Liver (tissue), 9 donors: ENCODE data around the gene PKP4. TPM values are rescaled to one million over a fixed set of nuclear protein-coding genes. Genes with fewer than 3 reads are reported as not detected.

Experiments
- DNase-seq: peaks from one replicate; pipeline ENCODE4 v3.0.0-alpha.2; 2017; ENCODE audit warnings: low spot score
- H3K27ac ChIP-seq, 2 donors: one replicate each; pipeline ENCODE4 v1.7.0; 2013; ENCODE audit warnings: inconsistent platforms in 2 of 2, low read length in 2 of 2, control low read depth in 1 of 2, low read depth in 1 of 2, mild to moderate bottlenecking in 1 of 2
- H3K27me3 ChIP-seq, 4 donors: one replicate each; pipeline versions ENCODE4 v1.6.1 to v1.7.0; 2013; ENCODE audit warnings: low read length in 3 of 4, inconsistent platforms in 1 of 4, mild to moderate bottlenecking in 1 of 4, moderate library complexity in 1 of 4; ENCODE audit not compliant: control insufficient read depth in 4 of 4, insufficient read depth in 4 of 4
- H3K36me3 ChIP-seq, 4 donors: one replicate each; pipeline versions ENCODE4 v1.6.1 to v1.7.0; 2013; ENCODE audit warnings: low read length in 3 of 4, mild to moderate bottlenecking in 3 of 4, low read depth in 1 of 4, moderate library complexity in 1 of 4; ENCODE audit not compliant: control insufficient read depth in 4 of 4, insufficient read depth in 3 of 4
- H3K4me1 ChIP-seq, 4 donors: one replicate each; pipeline versions ENCODE4 v1.6.1 to v1.7.0; 2013; ENCODE audit warnings: low read length in 3 of 4, mild to moderate bottlenecking in 3 of 4, moderate library complexity in 1 of 4; ENCODE audit not compliant: control insufficient read depth in 4 of 4, insufficient read depth in 4 of 4
- H3K4me3 ChIP-seq, 3 donors: one replicate each; pipeline versions ENCODE4 v1.6.1 to v1.7.0; 2013; ENCODE audit warnings: low read length in 3 of 3, control low read depth in 1 of 3, low read depth in 1 of 3, mild to moderate bottlenecking in 1 of 3
- H3K9ac ChIP-seq, 2 donors: one replicate each; pipeline ENCODE4 v1.7.0; 2013; ENCODE audit warnings: low read length in 2 of 2, mild to moderate bottlenecking in 2 of 2, moderate library complexity in 2 of 2, control low read depth in 1 of 2, low read depth in 1 of 2
- H3K9me3 ChIP-seq, 4 donors: one replicate each; pipeline versions ENCODE4 v1.6.1 to v1.7.0; 2013; ENCODE audit warnings: low read length in 3 of 4; ENCODE audit not compliant: control insufficient read depth in 4 of 4
- EGR1 ChIP-seq, 2 donors: IDR thresholded peaks; 2 replicates each; pipeline ENCODE4 v1.6.1; 2016 to 2018; ENCODE audit warnings: antibody characterized with exemption in 2 of 2, low read depth in 2 of 2
- FOXA2 ChIP-seq: IDR thresholded peaks from 2 replicates; pipeline ENCODE4 v1.6.1; 2016; ENCODE audit warnings: antibody characterized with exemption
- GABPA ChIP-seq, 2 donors: IDR thresholded peaks in 1 of 2; conservative IDR thresholded peaks in 1 of 2; 2 replicates each; pipeline ENCODE4 v1.6.1; 2016; ENCODE audit warnings: antibody characterized with exemption in 2 of 2, mild to moderate bottlenecking in 1 of 2, moderate library complexity in 1 of 2
- HNF4A ChIP-seq, 2 donors: conservative IDR thresholded peaks; 2 replicates each; pipeline ENCODE4 v1.6.1; 2016; ENCODE audit warnings: antibody characterized with exemption in 2 of 2, mild to moderate bottlenecking in 2 of 2
- HNF4G ChIP-seq: IDR thresholded peaks from 2 replicates; pipeline ENCODE4 v1.6.1; 2016; ENCODE audit warnings: antibody characterized with exemption
- JUND ChIP-seq, 2 donors: IDR thresholded peaks; 2 replicates each; pipeline ENCODE4 v1.6.1; 2016; ENCODE audit warnings: antibody characterized with exemption in 2 of 2
- RAD21 ChIP-seq, 2 donors: IDR thresholded peaks; 2 replicates each; pipeline ENCODE4 v1.6.1; 2016; ENCODE audit warnings: antibody characterized with exemption in 2 of 2, mild to moderate bottlenecking in 2 of 2
- RXRA ChIP-seq, 2 donors: IDR thresholded peaks; 2 replicates each; pipeline ENCODE4 v1.6.1; 2017 to 2018; ENCODE audit warnings: antibody characterized with exemption in 2 of 2, mild to moderate bottlenecking in 1 of 2
- SP1 ChIP-seq: IDR thresholded peaks from 2 replicates; pipeline ENCODE4 v1.6.1; 2018; ENCODE audit warnings: antibody characterized with exemption, mild to moderate bottlenecking
- TAF1 ChIP-seq: conservative IDR thresholded peaks from 2 replicates; pipeline ENCODE4 v1.6.1; 2016; ENCODE audit warnings: antibody characterized with exemption, mild to moderate bottlenecking
- YY1 ChIP-seq: IDR thresholded peaks from 2 replicates; pipeline ENCODE4 v1.6.1; 2016; ENCODE audit warnings: antibody characterized with exemption, mild to moderate bottlenecking
- ZBTB33 ChIP-seq: IDR thresholded peaks from 2 replicates; pipeline ENCODE4 v1.6.1; 2016; ENCODE audit warnings: antibody characterized with exemption
- WGBS: extraction: QIAGEN DNeasy Blood & Tissue Kit; methylation state at CpG from one replicate; pipeline ENCODE4 v1.1.7; 2013; 5-methylcytosine and 5-hydroxymethylcytosine counted together
- polyA plus RNA-seq, 2 donors: library from polyadenylated mRNA; stranded (reverse) in 1 of 2; unstranded in 1 of 2; fragments of 200-250 nt in 1 of 2; fragments of >200 nt in 1 of 2; fragmentation: Nextera tagmentation in 1 of 2; extraction: Ambion mirVana in 1 of 2; gene quantifications; one replicate each; pipeline versions ENCODE4 v1.2.1 to v1.2.3, GENCODE V29; 2013 to 2015
- total RNA-seq, 2 donors: library from RNA; depleted of rRNA; stranded (reverse); fragments of >200 nt; gene quantifications; one replicate each; pipeline ENCODE4 v1.2.3, GENCODE V29; 2014
- TF ChIP-seq, protein P1 (sequence below): IDR thresholded peaks from 2 replicates; pipeline ENCODE4 v1.6.1; 2016; ENCODE audit warnings: antibody characterized with exemption, mild to moderate bottlenecking
- TF ChIP-seq, protein P2 (sequence below): IDR thresholded peaks from 2 replicates; pipeline ENCODE4 v1.6.1; 2016; ENCODE audit warnings: antibody characterized with exemption
- donor health status: healthy.
- donor health status: healthy.
- donor health status: healthy.
- donor health status: healthy.
- donor health status: healthy.

The PKP4 gene
- total and polyA plus RNA-seq, 4 donors: 7.7 to 33.8 (median 19.0) TPM

DNA sequence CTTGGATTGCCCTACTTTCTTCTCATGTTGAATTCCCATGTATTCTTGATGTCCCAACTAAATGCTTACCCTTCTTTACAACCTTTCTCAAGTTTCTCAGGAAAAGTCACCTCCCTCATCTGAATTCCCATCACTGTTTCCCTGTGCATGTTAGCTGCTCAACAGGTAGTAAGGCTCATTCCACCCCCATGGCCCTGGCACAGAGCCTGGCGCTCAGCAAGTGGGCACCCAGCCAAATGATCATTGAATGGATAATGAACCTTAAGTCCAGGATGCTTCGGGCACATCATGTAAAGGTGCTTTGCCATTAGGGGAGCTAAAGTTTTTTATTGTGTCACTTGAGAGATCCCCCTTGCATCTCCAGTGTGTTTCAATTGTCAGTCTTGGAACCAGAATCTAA lies 124.0 kb downstream of the PKP4 start:
- no peaks in the 10 kb centered on the region for H3K4me1 ChIP-seq
- DNase-seq: no peak
- H3K36me3 ChIP-seq: peaks cover 0 to 7% (median 3%) of the 10 kb centered on the region in 4 donors
- H3K9me3 ChIP-seq: no peaks in the 10 kb centered on the region
- H3K4me3 ChIP-seq: no peak overlapping the region
- no peaks in the 10 kb centered on the region for H3K27me3 ChIP-seq
- H3K27ac ChIP-seq: no peak overlapping the region
- H3K9ac ChIP-seq: no peak overlapping the region
- 93% methylated on average over 2 of the region's 2 CpGs for WGBS
- TF ChIP-seq SP1: no peak
- TF ChIP-seq, protein P1, sequence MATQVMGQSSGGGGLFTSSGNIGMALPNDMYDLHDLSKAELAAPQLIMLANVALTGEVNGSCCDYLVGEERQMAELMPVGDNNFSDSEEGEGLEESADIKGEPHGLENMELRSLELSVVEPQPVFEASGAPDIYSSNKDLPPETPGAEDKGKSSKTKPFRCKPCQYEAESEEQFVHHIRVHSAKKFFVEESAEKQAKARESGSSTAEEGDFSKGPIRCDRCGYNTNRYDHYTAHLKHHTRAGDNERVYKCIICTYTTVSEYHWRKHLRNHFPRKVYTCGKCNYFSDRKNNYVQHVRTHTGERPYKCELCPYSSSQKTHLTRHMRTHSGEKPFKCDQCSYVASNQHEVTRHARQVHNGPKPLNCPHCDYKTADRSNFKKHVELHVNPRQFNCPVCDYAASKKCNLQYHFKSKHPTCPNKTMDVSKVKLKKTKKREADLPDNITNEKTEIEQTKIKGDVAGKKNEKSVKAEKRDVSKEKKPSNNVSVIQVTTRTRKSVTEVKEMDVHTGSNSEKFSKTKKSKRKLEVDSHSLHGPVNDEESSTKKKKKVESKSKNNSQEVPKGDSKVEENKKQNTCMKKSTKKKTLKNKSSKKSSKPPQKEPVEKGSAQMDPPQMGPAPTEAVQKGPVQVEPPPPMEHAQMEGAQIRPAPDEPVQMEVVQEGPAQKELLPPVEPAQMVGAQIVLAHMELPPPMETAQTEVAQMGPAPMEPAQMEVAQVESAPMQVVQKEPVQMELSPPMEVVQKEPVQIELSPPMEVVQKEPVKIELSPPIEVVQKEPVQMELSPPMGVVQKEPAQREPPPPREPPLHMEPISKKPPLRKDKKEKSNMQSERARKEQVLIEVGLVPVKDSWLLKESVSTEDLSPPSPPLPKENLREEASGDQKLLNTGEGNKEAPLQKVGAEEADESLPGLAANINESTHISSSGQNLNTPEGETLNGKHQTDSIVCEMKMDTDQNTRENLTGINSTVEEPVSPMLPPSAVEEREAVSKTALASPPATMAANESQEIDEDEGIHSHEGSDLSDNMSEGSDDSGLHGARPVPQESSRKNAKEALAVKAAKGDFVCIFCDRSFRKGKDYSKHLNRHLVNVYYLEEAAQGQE: no peak
- no peak for TF ChIP-seq YY1
- TF ChIP-seq EGR1 (IDR thresholded peaks at IDR 0.05; ENCODE audit: low read depth in 2 of 2): no peak
- TF ChIP-seq RAD21 (IDR thresholded peaks at IDR 0.05): no peak
- TF ChIP-seq ZBTB33: no peak
- no peak for TF ChIP-seq RXRA (IDR thresholded peaks at IDR 0.05)
- TF ChIP-seq TAF1: no peak
- TF ChIP-seq HNF4G: no peak
- TF ChIP-seq JUND (IDR thresholded peaks at IDR 0.05): no peak
- no peak for TF ChIP-seq HNF4A (conservative IDR thresholded peaks at IDR 0.05)

GRCh38 chr2:158582670-158583069 lies 125.9 kb downstream of the PKP4 start:
- Histone ChIP-seq H3K4me1 (peaks cover 0 to 7% (median 2%) of the 10 kb centered on the region in 4 donors), H3K27ac (no peak overlapping the region), H3K27me3 (no peaks in the 10 kb centered on the region), H3K9ac (no peak overlapping the region), H3K36me3 (peaks cover 0 to 7% (median 3%) of the 10 kb centered on the region in 4 donors), H3K4me3 (no peak overlapping the region), H3K9me3 (no peaks in the 10 kb centered on the region)
- DNase-seq: no peak
- TF ChIP-seq, protein P2, sequence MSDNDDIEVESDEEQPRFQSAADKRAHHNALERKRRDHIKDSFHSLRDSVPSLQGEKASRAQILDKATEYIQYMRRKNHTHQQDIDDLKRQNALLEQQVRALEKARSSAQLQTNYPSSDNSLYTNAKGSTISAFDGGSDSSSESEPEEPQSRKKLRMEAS: no peak
- TF ChIP-seq, protein P1: no peak
- TF ChIP-seq SP1 (no peak), EGR1 (IDR thresholded peaks at IDR 0.05; ENCODE audit: low read depth in 2 of 2) (no peak), GABPA (IDR thresholded peaks at IDR 0.05 in 1 of 2, conservative IDR thresholded peaks at IDR 0.05 in 1 of 2) (no peak), TAF1 (no peak), RXRA (IDR thresholded peaks at IDR 0.05) (no peak), FOXA2 (no peak), HNF4A (conservative IDR thresholded peaks at IDR 0.05) (no peak)
- 96% methylated on average over 1 of the region's 1 CpG for WGBS
